Neuronal stem cell (in vitro differentiated cells): ENCODE results near the gene RAD51B.
"Not testable (repeated sequence)": the region's sequence is repeated elsewhere in the genome, so short reads cannot be mapped to it uniquely, and the experiment has no call there.

Source experiments
- DNase-seq: peaks from one replicate; pipeline ENCODE4 v3.0.0-alpha.2; 2013; ENCODE audit warnings: low spot score
- H2AFZ ChIP-seq: one replicate; pipeline ENCODE4 v1.6.1; 2013; ENCODE audit warnings: mild to moderate bottlenecking, low read length, inconsistent platforms
- H2AK5ac ChIP-seq: 2 replicates; pipeline ENCODE4 v1.6.1; 2013; ENCODE audit warnings: low read depth, mild to moderate bottlenecking, inconsistent platforms, low read length, moderate library complexity, mixed read lengths
- H2BK120ac ChIP-seq: 2 replicates; pipeline ENCODE4 v1.6.1; 2013; ENCODE audit warnings: low read depth, mild to moderate bottlenecking, inconsistent platforms, low read length, moderate library complexity, mixed read lengths
- H2BK12ac ChIP-seq: one replicate; pipeline ENCODE4 v1.6.1; 2013; ENCODE audit warnings: low read length, inconsistent platforms
- H2BK15ac ChIP-seq: 2 replicates; pipeline ENCODE4 v1.6.1; 2013; ENCODE audit warnings: mild to moderate bottlenecking, low read length, inconsistent platforms, mixed read lengths
- H2BK5ac ChIP-seq: one replicate; pipeline ENCODE4 v1.6.1; 2013; ENCODE audit warnings: inconsistent platforms, mild to moderate bottlenecking, low read length, moderate library complexity
- H3K14ac ChIP-seq: one replicate; pipeline ENCODE4 v1.6.1; 2013; ENCODE audit warnings: low read length, inconsistent platforms
- H3K18ac ChIP-seq: 2 replicates; pipeline ENCODE4 v1.6.1; 2013; ENCODE audit warnings: low read length, inconsistent platforms
- H3K23ac ChIP-seq: 2 replicates; pipeline ENCODE4 v1.6.1; 2013; ENCODE audit warnings: low read depth, mild to moderate bottlenecking, mixed read lengths, low read length, inconsistent platforms; ENCODE audit not compliant: poor library complexity
- H3K27ac ChIP-seq: replicated peaks from 3 replicates; pipeline ENCODE4 v1.5.1; 2013; ENCODE audit warnings: low read length, inconsistent platforms
- H3K27me3 ChIP-seq, 3 experiments: 2 replicates each; pipeline ENCODE4 v1.6.1; 2013; ENCODE audit warnings: low read length in 3 of 3, mild to moderate bottlenecking in 2 of 3, inconsistent platforms in 1 of 3, low read depth in 1 of 3, mixed read lengths in 1 of 3, moderate library complexity in 1 of 3; ENCODE audit not compliant: control insufficient read depth in 3 of 3, insufficient read depth in 3 of 3
- H3K36me3 ChIP-seq, 2 donors: replicated peaks in 1 of 2; 2 replicates each; pipeline ENCODE4 v1.6.1; 2013; ENCODE audit warnings: low read length in 2 of 2; ENCODE audit not compliant: control insufficient read depth in 2 of 2, insufficient read depth in 2 of 2
- H3K4ac ChIP-seq: 2 replicates; pipeline ENCODE4 v1.6.1; 2013; ENCODE audit warnings: inconsistent platforms, mild to moderate bottlenecking, low read length, moderate library complexity
- H3K4me1 ChIP-seq, 2 donors: 1 replicate in 1 of 2; 2 replicates in 1 of 2; pipeline ENCODE4 v1.6.1; 2013; ENCODE audit warnings: low read length in 2 of 2, low read depth in 1 of 2; ENCODE audit not compliant: control insufficient read depth in 2 of 2, insufficient read depth in 1 of 2
- H3K4me2 ChIP-seq: one replicate; pipeline ENCODE4 v1.6.1; 2013; ENCODE audit warnings: mild to moderate bottlenecking, low read length, inconsistent platforms; ENCODE audit not compliant: insufficient read depth, poor library complexity, severe bottlenecking
- H3K4me3 ChIP-seq, 2 donors: 2 replicates each; pipeline ENCODE4 v1.5.1; 2013; ENCODE audit warnings: low read length in 2 of 2, mild to moderate bottlenecking in 2 of 2, inconsistent platforms in 1 of 2, moderate library complexity in 1 of 2
- H3K79me1 ChIP-seq: one replicate; pipeline ENCODE4 v1.6.1; 2013; ENCODE audit warnings: low read depth, mild to moderate bottlenecking, inconsistent platforms, low read length, moderate library complexity
- H3K9ac ChIP-seq: one replicate; pipeline ENCODE4 v1.6.1; 2013; ENCODE audit warnings: mild to moderate bottlenecking, low read depth, low read length, inconsistent platforms; ENCODE audit not compliant: poor library complexity
- H3K9me3 ChIP-seq, 2 donors: replicated peaks in 1 of 2; 2 replicates each; pipeline versions ENCODE3 to v1.6.1; 2013; ENCODE audit warnings: low read length in 2 of 2, mild to moderate bottlenecking in 2 of 2, inconsistent platforms in 1 of 2, low read depth in 1 of 2, mixed read lengths in 1 of 2, moderate library complexity in 1 of 2; ENCODE audit not compliant: control insufficient read depth in 2 of 2, insufficient read depth in 1 of 2
- H4K8ac ChIP-seq: one replicate; pipeline ENCODE4 v1.6.1; 2013; ENCODE audit warnings: low read depth, mild to moderate bottlenecking, inconsistent platforms, low read length, moderate library complexity
- H4K91ac ChIP-seq: one replicate; pipeline ENCODE4 v1.6.1; 2013; ENCODE audit warnings: low read length, low read depth, mild to moderate bottlenecking, inconsistent platforms; ENCODE audit not compliant: poor library complexity
- WGBS, 2 donors: extraction: QIAGEN DNeasy Blood & Tissue Kit; methylation state at CpG; one replicate each; pipeline ENCODE4 v1.1.7; 2013; ENCODE audit warnings: missing lambda C conversion rate in 2 of 2, mixed read lengths in 1 of 2; ENCODE audit not compliant: insufficient read length in 2 of 2, insufficient replicate concordance in 1 of 2; ENCODE audit errors: extremely low coverage in 2 of 2; 5-methylcytosine and 5-hydroxymethylcytosine counted together

Gene RAD51B

GRCh38 chr14:68696266-68696665, 876.7 kb downstream of the RAD51B start:
- no peak overlapping the region for H2BK12ac ChIP-seq
- H2AFZ ChIP-seq: no peak overlapping the region
- H3K79me1 ChIP-seq: no peaks in the 10 kb centered on the region
- WGBS, 2 donors: no CpG with 5 or more reads among the region's 3 CpGs
- H2BK5ac ChIP-seq: no peak overlapping the region
- H3K14ac ChIP-seq: no peak overlapping the region
- no peak overlapping the region for H3K9ac ChIP-seq
- no peak overlapping the region for H3K23ac ChIP-seq
- no peak for DNase-seq
- no peaks in the 10 kb centered on the region for H3K36me3 ChIP-seq
- no peak overlapping the region for H3K27ac ChIP-seq
- no peak overlapping the region for H4K91ac ChIP-seq
- H2AK5ac ChIP-seq: no peak overlapping the region
- no peak overlapping the region for H4K8ac ChIP-seq
- no peak overlapping the region for H3K4me2 ChIP-seq
- no peaks in the 10 kb centered on the region for H3K27me3 ChIP-seq
- peaks cover 6 to 8% of the 10 kb centered on the region in 2 donors for H3K4me1 ChIP-seq
- H3K4ac ChIP-seq: no peak overlapping the region
- no peak overlapping the region for H3K4me3 ChIP-seq
- no peak overlapping the region for H2BK120ac ChIP-seq
- H3K9me3 ChIP-seq: peaks cover 5 to 8% of the 10 kb centered on the region in 2 donors
- no peak overlapping the region for H3K18ac ChIP-seq
- H2BK15ac ChIP-seq: no peak overlapping the region

- H2AK5ac ChIP-seq: peak overlapping the region; percentile 27
- peak overlapping the region; percentile 2 for H3K18ac ChIP-seq
- H4K8ac ChIP-seq: no peak overlapping the region
- H2BK5ac ChIP-seq: no peak overlapping the region
- H3K79me1 ChIP-seq: no peaks in the 10 kb centered on the region
- no peak overlapping the region for H2AFZ ChIP-seq
- no CpG with 5 or more reads among the region's 6 CpGs for WGBS, 2 donors
- H4K91ac ChIP-seq: no peak overlapping the region
- H3K14ac ChIP-seq: no peak overlapping the region
- H3K4me1 ChIP-seq: peaks cover 0 to 2% of the 10 kb centered on the region in 2 donors
- no peak overlapping the region for H3K4ac ChIP-seq
- H2BK120ac ChIP-seq: no peak overlapping the region
- H3K9ac ChIP-seq: no peak overlapping the region
- H3K9me3 ChIP-seq: peaks cover 5 to 9% of the 10 kb centered on the region in 2 donors
- no peak overlapping the region for H3K4me3 ChIP-seq
- H3K4me2 ChIP-seq: no peak overlapping the region
- no peaks in the 10 kb centered on the region for H3K36me3 ChIP-seq
- H2BK15ac ChIP-seq: no peak overlapping the region
- H3K23ac ChIP-seq: no peak overlapping the region
- no peak overlapping the region for H2BK12ac ChIP-seq
- DNase-seq: no peak
- no peak overlapping the region for H3K27ac ChIP-seq
- H3K27me3 ChIP-seq: no peaks in the 10 kb centered on the region
These were observed 877.3 kb downstream of the RAD51B start for GRCh38 chr14:68696721-68697495.

- not testable (repeated sequence) for H4K91ac ChIP-seq, H3K27ac ChIP-seq, H2BK15ac ChIP-seq, H3K36me3 ChIP-seq, H3K4me1 ChIP-seq, H3K4me2 ChIP-seq, H3K9me3 ChIP-seq, H3K79me1 ChIP-seq, H2BK12ac ChIP-seq, H3K14ac ChIP-seq, H3K27me3 ChIP-seq, H2BK5ac ChIP-seq, H2BK120ac ChIP-seq, H4K8ac ChIP-seq, H2AK5ac ChIP-seq, H3K4ac ChIP-seq, H3K4me3 ChIP-seq, DNase-seq, H3K18ac ChIP-seq, H3K23ac ChIP-seq, H3K9ac ChIP-seq, H2AFZ ChIP-seq
- no CpG with 5 or more reads among the region's 14 CpGs for WGBS, 2 donors
These were observed 879.2 kb downstream of the RAD51B start for GRCh38 chr14:68698773-68699172.

GRCh38 chr14:68701001-68701741, 881.6 kb downstream of the RAD51B start:
- no peak overlapping the region for H2BK12ac ChIP-seq
- no peak overlapping the region for H4K91ac ChIP-seq
- H3K14ac ChIP-seq: no peak overlapping the region
- H3K4me1 ChIP-seq: peaks cover 0 to 3% of the 10 kb centered on the region in 2 donors
- no peak overlapping the region for H3K4me2 ChIP-seq
- no peak overlapping the region for H3K23ac ChIP-seq
- H3K9ac ChIP-seq: no peak overlapping the region
- peak overlapping the region; percentile 59 for H3K18ac ChIP-seq
- H3K4ac ChIP-seq: peak overlapping the region; percentile 10
- H3K9me3 ChIP-seq: peaks cover 5 to 9% of the 10 kb centered on the region in 2 donors
- DNase-seq: no peak
- H2BK15ac ChIP-seq: peak overlapping the region; percentile 77
- H3K27ac ChIP-seq: no peak overlapping the region
- no peak overlapping the region for H4K8ac ChIP-seq
- H3K4me3 ChIP-seq: no peak overlapping the region
- no peak overlapping the region for H2BK120ac ChIP-seq
- no peaks in the 10 kb centered on the region for H3K79me1 ChIP-seq
- H2BK5ac ChIP-seq: no peak overlapping the region
- no peaks in the 10 kb centered on the region for H3K36me3 ChIP-seq
- H2AFZ ChIP-seq: no peak overlapping the region
- no CpG with 5 or more reads among the region's 6 CpGs for WGBS, 2 donors
- no peak overlapping the region for H2AK5ac ChIP-seq
- no peaks in the 10 kb centered on the region for H3K27me3 ChIP-seq
